Endothelial cell of umbilical vein (primary cell): ENCODE results near the gene VCPKMT. TPM values are rescaled to one million over a fixed set of nuclear protein-coding genes. Genes with fewer than 3 reads are reported as not detected.

Source experiments
- BruUV-seq: library from RNA; stranded (reverse); fragments of 400-500 nt; replicated peaks from 2 replicates; lab custom pipeline; 2021; lab: Mats Ljungman, UMichigan
- CTCF ChIA-PET: fragments of 300-600, 350-600 bp; sonication (Branson Sonifier 250); formaldehyde crosslinking; loops from one replicate; lab custom pipeline; 2021; ENCODE audit warnings: antibody characterized with exemption, inconsistent platforms; lab: Charles Lee
- POLR2A ChIA-PET: fragments of 300-600, 350-600 bp; sonication (Branson Sonifier 250); formaldehyde crosslinking; loops from one replicate; lab custom pipeline; 2021; ENCODE audit warnings: antibody characterized with exemption, inconsistent platforms; lab: Charles Lee
- DNase-seq: peaks from one replicate; pipeline ENCODE4 v3.0.0-alpha.2; 2011; ENCODE audit warnings: low read depth, low spot score
- FAIRE-seq: peaks from 2 replicates; lab custom pipeline; 2011; peaks lifted over from hg19 to GRCh38; lab: Jason Lieb, UNC
- H2AFZ ChIP-seq: 2 replicates; pipeline ENCODE4 v1.6.0; 2012; ENCODE audit warnings: low read depth, low read length, control low read depth, inconsistent platforms
- H3K27ac ChIP-seq: 2 replicates; pipeline ENCODE4 v1.5.1; 2011; ENCODE audit warnings: low read depth, mild to moderate bottlenecking, control low read depth, low read length, moderate library complexity; ENCODE audit not compliant: insufficient read depth
- H3K27me3 ChIP-seq, 2 experiments: 2 replicates each; pipeline versions ENCODE4 v1.6.0 to v1.6.1; 2011; ENCODE audit warnings: low read length in 2 of 2, mixed read lengths in 1 of 2; ENCODE audit not compliant: control insufficient read depth in 2 of 2, insufficient read depth in 2 of 2
- H3K36me3 ChIP-seq, 2 experiments: 2 replicates in 1 of 2; 3 replicates in 1 of 2; pipeline ENCODE4 v1.5.1; 2011; ENCODE audit warnings: low read length in 2 of 2, mild to moderate bottlenecking in 1 of 2, moderate library complexity in 1 of 2; ENCODE audit not compliant: control insufficient read depth in 2 of 2, insufficient read depth in 2 of 2; ENCODE audit errors: extremely low read depth in 1 of 2
- H3K4me1 ChIP-seq: 3 replicates; pipeline ENCODE4 v1.5.1; 2011; ENCODE audit warnings: mild to moderate bottlenecking, low read length; ENCODE audit not compliant: control insufficient read depth, insufficient read depth; ENCODE audit errors: extremely low read depth
- H3K4me2 ChIP-seq: 2 replicates; pipeline ENCODE4 v1.6.1; 2011; ENCODE audit warnings: low read length, control low read depth, mixed read lengths; ENCODE audit not compliant: insufficient read depth
- H3K4me3 ChIP-seq, 3 experiments: fragments of 200-600 bp in 1 of 3; sonication (generic), shearing (Covaris generic) in 1 of 3; replicated peaks in 1 of 3; 2 replicates each; pipeline ENCODE4 v1.5.1; 2011 to 2016; ENCODE audit warnings: control low read depth in 3 of 3, low read length in 3 of 3, mild to moderate bottlenecking in 2 of 3, inconsistent platforms in 1 of 3, low read depth in 1 of 3, moderate library complexity in 1 of 3; ENCODE audit not compliant: insufficient read depth in 1 of 3
- H3K79me2 ChIP-seq: 2 replicates; pipeline ENCODE4 v1.6.0; 2012; ENCODE audit warnings: low read length, inconsistent platforms; ENCODE audit not compliant: control insufficient read depth, insufficient read depth
- H3K9ac ChIP-seq: replicated peaks from 2 replicates; pipeline ENCODE3; 2011; ENCODE audit warnings: low read length, control low read depth; ENCODE audit not compliant: insufficient read depth; ENCODE audit errors: extremely low read depth
- H3K9me1 ChIP-seq: replicated peaks from 3 replicates; pipeline ENCODE4 v1.6.0; 2011; ENCODE audit warnings: mild to moderate bottlenecking, low read length; ENCODE audit not compliant: control insufficient read depth, insufficient read depth; ENCODE audit errors: extremely low read depth
- H3K9me3 ChIP-seq: replicated peaks from 2 replicates; pipeline ENCODE4 v1.5.1; 2012; ENCODE audit warnings: low read length, inconsistent platforms; ENCODE audit not compliant: control insufficient read depth, insufficient read depth
- H4K20me1 ChIP-seq: replicated peaks from 2 replicates; pipeline ENCODE3; 2011; ENCODE audit warnings: mild to moderate bottlenecking, low read length; ENCODE audit not compliant: control insufficient read depth, insufficient read depth; ENCODE audit errors: extremely low read depth
- CTCF ChIP-seq, 2 donors: IDR thresholded peaks; 1 replicate in 1 of 2; 2 replicates in 1 of 2; pipeline ENCODE4 v1.5.1; 2011; ENCODE audit warnings: low read length in 2 of 2, mild to moderate bottlenecking in 2 of 2, moderate library complexity in 2 of 2, control low read depth in 1 of 2, inconsistent platforms in 1 of 2, low read depth in 1 of 2; ENCODE audit not compliant: insufficient read depth in 1 of 2; ENCODE audit errors: extremely low read depth in 1 of 2
- EZH2 ChIP-seq: IDR thresholded peaks from 2 replicates; pipeline ENCODE4 v1.6.1; 2012; ENCODE audit warnings: borderline replicate concordance, low read depth, mild to moderate bottlenecking, moderate library complexity, low read length, inconsistent platforms; ENCODE audit not compliant: severe bottlenecking
- FOS ChIP-seq: IDR thresholded peaks from 2 replicates; pipeline ENCODE4 v1.6.1; 2011; ENCODE audit warnings: mild to moderate bottlenecking, low read length, moderate library complexity, borderline replicate concordance; ENCODE audit not compliant: insufficient read depth
- GATA2 ChIP-seq: IDR thresholded peaks from 2 replicates; pipeline ENCODE4 v1.7.0; 2011; ENCODE audit warnings: low read depth, mild to moderate bottlenecking, moderate library complexity, mixed read lengths, low read length; ENCODE audit not compliant: insufficient read length, insufficient read depth
- JUN ChIP-seq: IDR thresholded peaks from 2 replicates; pipeline ENCODE4 v1.6.1; 2011; ENCODE audit warnings: borderline replicate concordance, low read depth; ENCODE audit not compliant: insufficient read length, insufficient read depth
- MAX ChIP-seq: IDR thresholded peaks from 2 replicates; pipeline ENCODE4 v1.6.1; 2011; ENCODE audit not compliant: insufficient read depth, insufficient read length
- MYC ChIP-seq: IDR thresholded peaks from one replicate; pipeline ENCODE4 v1.6.1; 2011; ENCODE audit warnings: mild to moderate bottlenecking, low read depth, low read length
- POLR2A ChIP-seq: IDR thresholded peaks from 2 replicates; pipeline ENCODE4 v1.6.1; 2012; ENCODE audit warnings: low read depth, mild to moderate bottlenecking, control low read depth, low read length
- POLR2AphosphoS5 ChIP-seq: IDR thresholded peaks from 2 replicates; pipeline ENCODE4 v1.6.1; 2012; ENCODE audit warnings: low read depth, mild to moderate bottlenecking, control low read depth, low read length, moderate library complexity; ENCODE audit not compliant: insufficient read depth
- dilution Hi-C: fragments of 300-500 bp; cut with MboI; formaldehyde crosslinking; loops from one replicate; pipeline ENCODE4 v1.15.0; 2019; ENCODE audit warnings: low sequenced_read_pairs; ENCODE audit not compliant: extremely low pct_ligation_motif_present
- intact Hi-C: fragments of 100-400 bp; cut with micrococcal nuclease; formaldehyde crosslinking; loops from one replicate; pipeline ENCODE4 v1.10.0; 2022
- polyA plus RNA-seq, 4 experiments: library from polyadenylated mRNA; depleted of rRNA in 3 of 4; stranded (reverse) in 3 of 4; unstranded in 1 of 4; fragments of >200 nt; gene quantifications; 2 replicates each; pipeline versions ENCODE4 v1.2.1 to v1.2.3, GENCODE V29; 2011 to 2012; ENCODE audit warnings: missing spikeins in 1 of 4
- total RNA-seq: library from RNA; stranded (reverse); gene quantifications from 2 replicates; pipeline ENCODE4 v1.2.3, GENCODE V29; 2021

Gene VCPKMT
- total and polyA plus RNA-seq, 2 donors (not counting 3 experiments of a cell fraction or from before 2014, with no cell fraction given) = 3.5 to 9.2 TPM

GRCh38 chr14:50109342-50109741 is 7.0 kb downstream of the VCPKMT start:
- Histone ChIP-seq H3K4me3 (no peak overlapping the region), H3K27me3 (no peaks in the 10 kb centered on the region), H3K4me1 (no peaks in the 10 kb centered on the region), H3K27ac (no peak overlapping the region), H4K20me1 (no peaks in the 10 kb centered on the region), H3K4me2 (no peak overlapping the region), H3K79me2 (peaks cover 8% of the 10 kb centered on the region), H3K9ac (no peak overlapping the region), H3K36me3 (peaks cover 10 to 32% of the 10 kb centered on the region in 2 experiments), H3K9me3 (no peaks in the 10 kb centered on the region), H3K9me1 (no peaks in the 10 kb centered on the region), H2AFZ (no peak overlapping the region)
- intact Hi-C loops (loop anchor here (5.0 kb wide), 1 partner anchor 107 kb away; no protein-coding TSS in a partner anchor), dilution Hi-C loops (loop anchor here (10.0 kb wide), 1 partner anchor 245 kb away; no protein-coding TSS in a partner anchor)
- DNase-seq (peak; percentile 11), FAIRE-seq (no peak)
- no peak for TF ChIP-seq POLR2A
- no peak for TF ChIP-seq GATA2
- TF ChIP-seq CTCF (IDR thresholded peaks at IDR 0.05; ENCODE audit: extremely low read depth in 1 of 2, insufficient read depth in 1 of 2, low read depth in 1 of 2, low read length in 2 of 2) = peak in 1 of 2 donors; percentile 23
- no peak for TF ChIP-seq MYC
- no peak for TF ChIP-seq FOS
- ChIA-PET CTCF (interaction anchor here (0.7 to 2.4 kb wide), 5 partner anchors 230 to 257 kb away, joined by 3 to 15 read pairs (median 8); partner anchors contain the start of gene NEMF), POLR2A (no interaction called here)
- BruUV-seq = no TSS peak

- BruUV-seq = no TSS peak
- peaks cover 8% of the 10 kb centered on the region for H3K79me2 ChIP-seq
- H3K4me3 ChIP-seq = no peak overlapping the region
- H3K4me1 ChIP-seq = no peaks in the 10 kb centered on the region
- H3K27ac ChIP-seq = no peak overlapping the region
- no peaks in the 10 kb centered on the region for H3K27me3 ChIP-seq
- ChIA-PET CTCF (interaction anchor here (1.0 to 12.5 kb wide), 5 partner anchors 12 to 255 kb away, joined by 3 to 242 read pairs (median 4); partner anchors contain the start of gene NEMF), POLR2A (interaction anchor here (0.6 to 0.7 kb wide), 3 partner anchors 47 to 260 kb away, joined by 4 read pairs; no protein-coding TSS in a partner anchor)
- intact Hi-C loops (loop anchor here (5.0 kb wide), 1 partner anchor 106 kb away; no protein-coding TSS in a partner anchor), dilution Hi-C loops (loop anchor here (10.0 kb wide), 1 partner anchor 243 kb away; no protein-coding TSS in a partner anchor)
- H3K9ac ChIP-seq = no peak overlapping the region
- DNase-seq = no peak
- no peak for TF ChIP-seq GATA2
- TF ChIP-seq JUN = no peak
- TF ChIP-seq MAX = no peak
- TF ChIP-seq FOS = no peak
- no peak for TF ChIP-seq EZH2
- no peak for TF ChIP-seq POLR2A
- no peak for TF ChIP-seq MYC
- TF ChIP-seq POLR2AphosphoS5 = no peak
- TF ChIP-seq CTCF (IDR thresholded peaks at IDR 0.05; ENCODE audit: extremely low read depth in 1 of 2, insufficient read depth in 1 of 2, low read depth in 1 of 2, low read length in 2 of 2) = no peak
- no peak overlapping the region for H2AFZ ChIP-seq
- no peaks in the 10 kb centered on the region for H3K9me1 ChIP-seq
- no peaks in the 10 kb centered on the region for H3K9me3 ChIP-seq
- H3K36me3 ChIP-seq = peaks cover 9 to 30% of the 10 kb centered on the region in 2 experiments
- FAIRE-seq = no peak
- no peak overlapping the region for H3K4me2 ChIP-seq
- no peaks in the 10 kb centered on the region for H4K20me1 ChIP-seq
Observed at GRCh38 chr14:50107850-50108249, 8.5 kb downstream of the VCPKMT start.
